ENCODE measurements around the gene EHBP1.

The EHBP1 gene

GRCh38 chr2:62826141-62826540, 120.6 kb downstream of the EHBP1 start:
- DNase-seq, result no peak

GRCh38 chr2:62826953-62827675, 121.6 kb downstream of the EHBP1 start:
- no peak for DNase-seq

GRCh38 chr2:62831729-62832128, 126.2 kb downstream of the EHBP1 start:
- DNase-seq, result no peak

- no peak for DNase-seq
Measured at GRCh38 chr2:62844311-62845090, 139.0 kb downstream of the EHBP1 start.

- DNase-seq, result no peak
Measured at GRCh38 chr2:62845256-62845655, 139.7 kb downstream of the EHBP1 start.

GRCh38 chr2:62852254-62852653, 146.7 kb downstream of the EHBP1 start:
- DNase-seq, result no peak

- DNase-seq, result no peak
Measured at GRCh38 chr2:62854600-62855514, 149.3 kb downstream of the EHBP1 start.

GRCh38 chr2:62856228-62857040, 150.9 kb downstream of the EHBP1 start:
- DNase-seq, result no peak

GRCh38 chr2:62857139-62857931, 151.8 kb downstream of the EHBP1 start:
- DNase-seq, result no peak

- no peak for DNase-seq
Measured at GRCh38 chr2:62858231-62858832, 152.8 kb downstream of the EHBP1 start.

- no peak for DNase-seq
Measured at GRCh38 chr2:62868947-62869346, 163.4 kb downstream of the EHBP1 start.

- DNase-seq, result no peak
Measured at GRCh38 chr2:62870966-62871365, 165.5 kb downstream of the EHBP1 start.

GRCh38 chr2:62871506-62871905, 166.0 kb downstream of the EHBP1 start:
- no peak for DNase-seq

- DNase-seq, result no peak
Measured at GRCh38 chr2:62873603-62874002, 168.1 kb downstream of the EHBP1 start.

GRCh38 chr2:62874881-62875383, 169.4 kb downstream of the EHBP1 start:
- DNase-seq, result no peak

GRCh38 chr2:62881162-62881795, 175.8 kb downstream of the EHBP1 start:
- DNase-seq, result no peak

GRCh38 chr2:62883629-62884028, 178.1 kb downstream of the EHBP1 start:
- no peak for DNase-seq

GRCh38 chr2:62884086-62884485, 178.6 kb downstream of the EHBP1 start:
- no peak for DNase-seq

GRCh38 chr2:62884514-62884913, 179.0 kb downstream of the EHBP1 start:
- no peak for DNase-seq

- no peak for DNase-seq
Measured at GRCh38 chr2:62894966-62895631, 189.6 kb downstream of the EHBP1 start.
